HT1080 (cell line): ENCODE measurements around the gene RBL1. TPM values are rescaled to one million over a fixed set of nuclear protein-coding genes. Genes with fewer than 3 reads are reported as not detected.
A peak's percentile ranks its signal among the peaks of the same experiment; 100 is the strongest.
"Not testable (repeated sequence)": the region's sequence is repeated elsewhere in the genome, so short reads cannot be mapped to it uniquely, and the experiment has no call there.

ENCODE experiments used
- DNase-seq: peaks from one replicate; pipeline ENCODE4 v3.0.0-alpha.2; 2015; ENCODE audit warnings: low read depth
- total RNA-seq: library from RNA; depleted of rRNA; stranded (reverse); fragments of >200 nt; shearing (Covaris generic); gene quantifications from 2 replicates; pipeline ENCODE4 v1.2.3, GENCODE V29; 2014

The RBL1 gene
- total RNA-seq, 1 experiment from 2014 or later: 24.1 TPM

GRCh38 chr20:37077009-37077408 lies 18.8 kb downstream of the RBL1 start:
- no peak for DNase-seq

DNA sequence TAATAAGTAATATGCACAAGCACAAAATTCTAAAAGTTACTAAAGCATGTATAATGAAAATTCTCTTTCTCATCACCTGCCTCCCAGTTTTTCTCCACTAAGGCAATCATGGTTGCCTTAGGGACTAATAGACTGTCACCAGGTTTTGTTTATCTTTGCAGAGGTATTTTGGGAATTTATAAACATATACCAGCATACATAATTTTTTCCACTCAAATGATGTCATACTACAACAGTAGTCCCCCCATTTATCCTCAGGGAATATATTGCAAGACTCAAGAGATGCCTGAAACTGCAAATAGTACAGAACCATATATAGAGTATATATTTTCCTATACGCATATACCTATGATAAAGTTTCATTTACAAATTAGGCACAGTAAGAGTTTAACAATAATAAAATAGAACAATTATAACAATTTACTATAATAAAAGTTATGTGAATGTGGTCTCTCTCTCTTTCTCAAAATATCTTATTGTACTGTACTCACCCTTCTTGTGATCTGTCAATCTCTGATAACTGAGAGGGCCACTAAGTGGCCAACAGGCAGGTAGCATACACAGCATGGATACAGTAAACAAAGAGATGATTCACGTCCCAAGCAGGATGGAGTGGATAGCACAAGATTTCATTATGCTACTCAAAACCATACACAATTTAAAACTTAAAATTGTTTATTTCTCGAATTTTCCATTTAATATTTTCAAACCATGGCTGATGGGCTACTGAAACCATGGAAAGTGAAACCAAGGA lies 19.7 kb downstream of the RBL1 start:
- DNase-seq: no peak

DNA sequence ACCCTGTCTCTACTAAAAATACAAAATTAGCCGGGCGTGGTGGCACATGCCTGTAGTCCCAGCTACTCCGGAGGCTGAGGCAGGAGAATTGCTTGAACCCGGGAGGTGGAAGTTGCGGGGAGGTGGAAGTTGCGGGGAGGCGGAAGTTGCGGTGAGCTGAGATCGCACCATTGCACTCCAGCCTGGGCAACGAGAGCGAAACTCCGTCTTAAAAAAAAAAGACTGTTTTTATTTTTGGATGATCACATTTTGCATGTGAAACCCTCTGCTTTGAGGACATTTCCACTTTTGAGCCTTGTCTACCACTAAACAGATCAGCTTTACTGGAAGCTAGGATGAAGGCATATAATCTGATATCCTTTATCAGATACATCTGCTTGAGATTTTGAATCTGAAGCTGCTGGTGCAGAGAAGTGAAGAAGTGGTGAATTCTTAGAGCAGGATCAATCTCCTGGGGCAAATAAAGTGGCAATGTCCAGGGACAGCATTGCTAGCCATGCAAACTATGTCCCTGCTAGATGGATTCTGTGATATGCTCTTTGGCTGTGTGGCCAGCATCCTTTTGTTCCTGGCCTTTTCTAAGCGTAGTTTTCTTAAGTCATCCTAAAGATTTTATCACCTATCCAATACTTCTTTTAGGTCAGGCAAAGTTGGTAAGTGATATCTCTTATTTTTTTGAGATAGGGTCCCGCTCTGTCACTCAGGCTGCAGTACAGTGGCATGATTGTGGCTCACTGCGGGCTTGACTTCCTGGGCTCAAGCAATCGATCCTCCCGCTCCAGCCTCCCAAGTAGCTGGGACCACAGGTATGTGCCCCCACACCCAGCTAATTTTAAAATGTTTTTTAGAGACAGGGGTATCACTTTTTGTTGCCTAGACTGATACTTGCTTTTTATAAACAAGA lies 23.3 kb downstream of the RBL1 start:
- DNase-seq: no peak

GRCh38 chr20:37071481-37071911 lies 24.3 kb downstream of the RBL1 start:
- peak; percentile 87 for DNase-seq

- not testable (repeated sequence) for DNase-seq
Measured at GRCh38 chr20:37069563-37069962, 26.2 kb downstream of the RBL1 start.

- DNase-seq: no peak
Measured at GRCh38 chr20:37066168-37066567, 29.6 kb downstream of the RBL1 start.

GRCh38 chr20:37055276-37055675 lies 40.5 kb downstream of the RBL1 start:
- no peak for DNase-seq

GRCh38 chr20:37053230-37053950 lies 42.4 kb downstream of the RBL1 start:
- no peak for DNase-seq

- DNase-seq: no peak
Measured at GRCh38 chr20:37042986-37043972, 52.5 kb downstream of the RBL1 start.

DNA sequence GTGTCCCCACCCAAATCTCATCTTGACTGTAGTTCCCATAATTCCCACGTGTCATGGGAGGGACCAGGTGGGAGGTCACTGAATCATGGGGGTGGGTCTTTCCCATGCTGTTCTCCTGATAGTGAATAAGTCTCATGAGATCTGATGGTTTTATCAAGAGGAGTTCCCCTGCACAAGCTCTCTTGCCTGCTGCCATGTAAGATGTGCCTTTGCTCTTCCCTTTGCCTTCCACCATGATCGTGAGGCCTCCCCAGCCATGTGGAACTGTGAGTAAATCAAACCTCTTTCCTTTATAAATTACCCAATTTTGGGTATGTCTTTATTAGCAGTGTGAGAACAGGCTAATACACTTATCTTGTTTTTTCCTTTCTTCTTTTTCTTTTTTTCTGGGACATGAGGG lies 56.4 kb downstream of the RBL1 start:
- not testable (repeated sequence) for DNase-seq

DNA sequence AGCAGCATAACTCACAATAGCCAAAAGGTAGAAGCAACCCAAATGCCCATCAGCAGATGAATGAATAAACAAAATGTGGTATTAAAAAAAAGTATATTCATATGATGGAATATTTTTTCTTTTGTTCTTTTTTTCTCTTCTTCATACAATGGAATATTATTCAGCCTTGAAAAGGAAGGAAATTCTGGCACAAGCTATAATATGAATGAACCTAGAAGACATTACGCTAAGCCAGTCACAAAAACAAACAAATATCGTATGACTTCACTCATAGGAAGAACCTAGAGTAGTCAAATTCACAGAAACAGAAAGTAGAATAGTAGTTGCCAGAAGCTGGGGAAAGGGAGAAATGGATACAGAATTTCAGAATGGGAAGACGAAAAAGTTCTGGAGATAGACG lies 63.7 kb downstream of the RBL1 start:
- DNase-seq: no peak

- no peak for DNase-seq
Measured at GRCh38 chr20:37020636-37021035, 75.2 kb downstream of the RBL1 start.

- not testable (repeated sequence) for DNase-seq
Measured at GRCh38 chr20:37012631-37013030, 83.2 kb downstream of the RBL1 start.

GRCh38 chr20:37011858-37012257 lies 83.9 kb downstream of the RBL1 start:
- DNase-seq: not testable (repeated sequence)

DNA sequence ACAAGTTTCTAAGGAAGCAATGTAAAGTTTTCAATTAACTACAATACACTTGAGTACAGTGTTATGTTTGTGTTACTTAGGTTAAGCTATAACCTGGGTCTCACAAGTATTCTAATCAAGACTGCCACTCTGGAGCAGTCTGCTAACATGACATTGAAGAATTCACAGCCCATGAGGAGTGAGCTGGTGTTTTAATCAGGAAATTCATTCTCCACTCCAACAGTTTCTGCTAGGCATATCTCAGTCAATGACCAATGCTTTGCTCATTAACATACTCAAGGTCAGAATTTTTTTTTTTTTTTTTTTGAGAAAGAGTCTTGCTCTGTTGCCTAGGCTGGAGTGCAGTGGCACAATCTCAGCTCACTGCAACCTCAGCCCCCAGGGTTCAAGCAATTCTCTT lies 84.7 kb downstream of the RBL1 start:
- DNase-seq: no peak

- DNase-seq: peak; percentile 10
Measured at GRCh38 chr20:37007898-37008649, 87.7 kb downstream of the RBL1 start.

- not testable (repeated sequence) for DNase-seq
Measured at GRCh38 chr20:37005062-37005942, 90.5 kb downstream of the RBL1 start.

DNA sequence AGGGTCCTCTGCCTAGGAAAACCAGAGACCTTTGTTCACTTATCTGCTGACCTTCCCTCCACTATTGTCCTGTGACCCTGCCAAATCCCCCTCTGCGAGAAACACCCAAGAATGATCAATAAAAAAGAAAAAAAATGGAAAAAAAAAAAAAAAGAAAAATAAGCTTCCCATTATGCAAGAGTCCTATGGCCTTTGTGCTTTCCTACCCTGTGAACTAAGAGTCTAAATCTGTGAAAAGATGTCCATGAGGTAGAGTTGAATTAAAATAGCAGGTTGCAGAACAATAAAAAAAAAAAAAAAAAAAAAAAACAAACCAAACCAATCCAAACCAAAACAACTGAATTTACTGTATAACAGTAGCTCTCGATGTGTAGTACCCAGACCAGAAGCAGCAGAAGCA lies 94.2 kb downstream of the RBL1 start:
- not testable (repeated sequence) for DNase-seq

GRCh38 chr20:37000171-37000570 lies 95.6 kb downstream of the RBL1 start:
- not testable (repeated sequence) for DNase-seq
